ENCODE data around the gene POLA1. TPM values are rescaled to one million over a fixed set of nuclear protein-coding genes. Genes with fewer than 3 reads are reported as not detected.

The POLA1 gene
- total RNA-seq, 1 donor from 2014 or later = 80.4 TPM

DNA sequence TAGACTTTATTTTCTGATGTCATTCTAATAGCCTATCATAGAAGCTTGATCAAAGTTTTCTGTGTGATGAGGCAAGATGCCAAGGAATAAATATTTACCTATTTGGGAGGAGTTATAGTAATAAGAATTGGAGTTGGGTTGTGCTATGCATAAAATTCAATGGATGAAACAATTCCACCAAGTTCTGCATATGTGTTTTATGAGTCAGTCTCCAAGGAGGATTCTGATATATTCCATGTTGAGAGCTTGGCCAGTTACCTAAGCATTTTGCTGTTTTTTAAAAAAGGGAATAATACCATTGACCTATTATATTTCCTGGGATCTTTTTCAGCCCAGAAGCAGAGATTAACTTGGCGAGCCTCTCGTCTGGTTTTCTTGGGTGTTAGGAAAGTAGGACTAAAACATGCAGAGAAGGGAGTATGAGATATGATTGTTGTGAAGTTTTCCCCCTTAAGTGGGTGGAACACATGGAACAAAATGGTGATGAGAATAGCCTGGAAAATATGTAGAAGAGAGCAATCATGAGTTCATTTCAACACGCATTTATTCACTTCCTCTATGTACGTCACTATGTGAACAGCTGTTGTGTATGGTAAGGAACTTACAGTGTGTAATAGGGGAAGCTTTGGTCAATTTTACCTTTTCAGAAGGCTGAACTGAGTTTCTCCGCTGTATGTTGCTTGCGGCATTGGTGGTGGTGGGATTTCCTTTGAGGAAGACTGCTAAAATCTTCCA, 39.2 kb downstream of the POLA1 start:
- Mint-ChIP-seq H3K9me3 (no peaks in the 10 kb centered on the region), H3K36me3 (peaks cover 34% of the 10 kb centered on the region), H3K4me3 (no peak overlapping the region), H3K4me1 (no peaks in the 10 kb centered on the region), H3K27ac (no peak overlapping the region), H3K27me3 (ENCODE audit: insufficient read depth, low read depth) (no peaks in the 10 kb centered on the region)
- DNase-seq (ENCODE audit: low spot score) = no peak
- Histone ChIP-seq H3K36me3 (peaks cover 35% of the 10 kb centered on the region), H2AFZ (replicated peaks) (no peak overlapping the region), H3K27ac (no peak overlapping the region), H3K4me2 (no peak overlapping the region), H3K4me1 (no peaks in the 10 kb centered on the region), H3K79me2 (ENCODE audit: low read depth) (no peaks in the 10 kb centered on the region), H3K9me3 (ENCODE audit: low read depth) (no peaks in the 10 kb centered on the region), H4K20me1 (ENCODE audit: low read depth) (no peaks in the 10 kb centered on the region), H3K4me3 (no peak overlapping the region), H3K9ac (no peak overlapping the region), H3K27me3 (no peaks in the 10 kb centered on the region), H3F3A (ENCODE audit: low read depth) (no peaks in the 10 kb centered on the region)
- TF ChIP-seq EZH2phosphoT487 (IDR thresholded peaks at IDR 0.05) (no peak), EZH2 (IDR thresholded peaks at IDR 0.05) (no peak), CTCF (IDR thresholded peaks at IDR 0.05) (no peak)

DNA sequence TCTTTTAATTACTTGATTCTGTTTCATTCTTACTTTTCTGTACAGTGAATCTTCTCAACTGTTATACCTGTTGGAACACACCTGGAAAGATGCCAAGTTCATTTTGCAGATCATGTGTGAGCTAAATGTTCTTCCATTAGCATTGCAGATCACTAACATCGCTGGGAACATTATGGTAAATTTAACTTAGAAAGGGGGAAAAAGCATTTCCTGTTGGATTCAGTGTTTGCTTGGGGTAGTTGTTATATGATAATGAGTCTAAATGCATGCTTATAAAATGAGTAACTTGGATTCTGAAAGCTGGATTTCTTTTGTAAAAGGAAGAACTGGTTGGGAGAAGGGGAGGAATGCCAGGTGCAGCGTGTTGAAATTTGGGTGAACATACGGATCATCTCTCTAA, 47.6 kb downstream of the POLA1 start:
- H3K4me3 ChIP-seq = no peak overlapping the region
- H3K36me3 ChIP-seq = peaks cover 34% of the 10 kb centered on the region
- H3K27me3 ChIP-seq = no peaks in the 10 kb centered on the region
- no peaks in the 10 kb centered on the region for H3K9me3 ChIP-seq (ENCODE audit: low read depth)
- Mint-ChIP-seq H3K4me3 (no peak overlapping the region), H3K36me3 (peaks cover 23% of the 10 kb centered on the region), H3K4me1 (no peaks in the 10 kb centered on the region), H3K27me3 (ENCODE audit: insufficient read depth, low read depth) (no peaks in the 10 kb centered on the region), H3K27ac (no peak overlapping the region), H3K9me3 (no peaks in the 10 kb centered on the region)
- H3K27ac ChIP-seq = no peak overlapping the region
- H2AFZ ChIP-seq (replicated peaks) = no peak overlapping the region
- no peak for TF ChIP-seq EZH2phosphoT487 (IDR thresholded peaks at IDR 0.05)
- no peak for TF ChIP-seq CTCF (IDR thresholded peaks at IDR 0.05)
- peaks cover 12% of the 10 kb centered on the region for H3F3A ChIP-seq (ENCODE audit: low read depth)
- H3K9ac ChIP-seq = no peak overlapping the region
- DNase-seq (ENCODE audit: low spot score) = no peak
- H3K79me2 ChIP-seq (ENCODE audit: low read depth) = no peaks in the 10 kb centered on the region
- no peaks in the 10 kb centered on the region for H3K4me1 ChIP-seq
- H4K20me1 ChIP-seq (ENCODE audit: low read depth) = no peaks in the 10 kb centered on the region
- no peak overlapping the region for H3K4me2 ChIP-seq

DNA sequence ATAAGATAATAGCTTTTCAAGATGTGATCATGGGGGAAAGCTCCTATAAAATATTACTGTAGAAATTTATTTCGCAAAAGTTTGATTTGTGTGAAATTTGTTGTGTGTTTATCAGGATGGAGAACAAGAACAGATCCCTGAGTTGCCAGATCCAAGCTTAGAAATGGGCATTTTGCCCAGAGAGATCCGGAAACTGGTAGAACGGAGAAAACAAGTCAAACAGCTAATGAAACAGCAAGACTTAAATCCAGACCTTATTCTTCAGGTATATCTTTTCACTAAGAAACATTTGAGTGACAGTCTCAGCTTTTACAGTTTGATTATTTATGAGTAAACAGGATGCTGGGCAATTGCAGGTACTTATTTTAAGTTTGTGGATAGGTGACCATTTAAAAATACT, 54.5 kb downstream of the POLA1 start:
- Mint-ChIP-seq H3K27me3 (ENCODE audit: insufficient read depth, low read depth) (no peaks in the 10 kb centered on the region), H3K4me1 (no peaks in the 10 kb centered on the region), H3K4me3 (no peak overlapping the region), H3K27ac (no peak overlapping the region), H3K9me3 (no peaks in the 10 kb centered on the region), H3K36me3 (peaks cover 12% of the 10 kb centered on the region)
- H3K4me1 ChIP-seq = no peaks in the 10 kb centered on the region
- peaks cover 24% of the 10 kb centered on the region for H3F3A ChIP-seq (ENCODE audit: low read depth)
- no peak overlapping the region for H3K9ac ChIP-seq
- H2AFZ ChIP-seq (replicated peaks) = no peak overlapping the region
- no peak overlapping the region for H3K4me2 ChIP-seq
- TF ChIP-seq EZH2 (IDR thresholded peaks at IDR 0.05) (no peak), EZH2phosphoT487 (IDR thresholded peaks at IDR 0.05) (no peak), CTCF (IDR thresholded peaks at IDR 0.05) (no peak)
- peaks cover 10% of the 10 kb centered on the region for H3K36me3 ChIP-seq
- no peak overlapping the region for H3K27ac ChIP-seq
- H3K4me3 ChIP-seq = no peak overlapping the region
- no peaks in the 10 kb centered on the region for H4K20me1 ChIP-seq (ENCODE audit: low read depth)
- no peaks in the 10 kb centered on the region for H3K9me3 ChIP-seq (ENCODE audit: low read depth)
- no peak for DNase-seq (ENCODE audit: low spot score)
- peaks cover 3% of the 10 kb centered on the region for H3K79me2 ChIP-seq (ENCODE audit: low read depth)
- H3K27me3 ChIP-seq = no peaks in the 10 kb centered on the region

Measured in neural progenitor cell (in vitro differentiated cells).